GM18508 (cell line): ENCODE data around the gene PRKCA.
"Not testable (repeated sequence)": the region's sequence is repeated elsewhere in the genome, so short reads cannot be mapped to it uniquely, and the experiment has no call there.

ENCODE experiments used
- ATAC-seq: cut with Tn5 transposase; IDR thresholded peaks from one replicate; pipeline ENCODE4 v1.9.1; 2021; ENCODE audit warnings: moderate number of reproducible peaks; ENCODE audit not compliant: insufficient read depth, unreplicated experiment

The PRKCA gene

GRCh38 chr17:66714046-66715023 is 411.9 kb downstream of the PRKCA start:
- no peak for ATAC-seq

- ATAC-seq, result no peak
Measured at GRCh38 chr17:66715076-66715675, 412.8 kb downstream of the PRKCA start.

GRCh38 chr17:66715745-66716156 is 413.3 kb downstream of the PRKCA start:
- no peak for ATAC-seq

- ATAC-seq, result no peak
Measured at GRCh38 chr17:66716236-66717026, 414.0 kb downstream of the PRKCA start.

- peak; percentile 42 for ATAC-seq
Measured at GRCh38 chr17:66717641-66718058, 415.2 kb downstream of the PRKCA start.

GRCh38 chr17:66720027-66720426 is 417.6 kb downstream of the PRKCA start:
- no peak for ATAC-seq

GRCh38 chr17:66720567-66720966 is 418.2 kb downstream of the PRKCA start:
- no peak for ATAC-seq

- ATAC-seq, result no peak
Measured at GRCh38 chr17:66722341-66722740, 419.9 kb downstream of the PRKCA start.

GRCh38 chr17:66724581-66725341 is 422.3 kb downstream of the PRKCA start:
- no peak for ATAC-seq

- ATAC-seq, result not testable (repeated sequence)
Measured at GRCh38 chr17:66725438-66725837, 423.0 kb downstream of the PRKCA start.

- ATAC-seq, result no peak
Measured at GRCh38 chr17:66725956-66726355, 423.5 kb downstream of the PRKCA start.

- ATAC-seq, result no peak
Measured at GRCh38 chr17:66726371-66726770, 424.0 kb downstream of the PRKCA start.

GRCh38 chr17:66726846-66727245 is 424.4 kb downstream of the PRKCA start:
- ATAC-seq, result no peak

GRCh38 chr17:66727634-66728570 is 425.5 kb downstream of the PRKCA start:
- ATAC-seq, result no peak

- no peak for ATAC-seq
Measured at GRCh38 chr17:66730461-66730923, 428.1 kb downstream of the PRKCA start.

- no peak for ATAC-seq
Measured at GRCh38 chr17:66733759-66734158, 431.3 kb downstream of the PRKCA start.

GRCh38 chr17:66734186-66734943 is 432.0 kb downstream of the PRKCA start:
- ATAC-seq, result no peak

- ATAC-seq, result no peak
Measured at GRCh38 chr17:66737524-66737923, 435.1 kb downstream of the PRKCA start.
